HG02870 (cell line): ENCODE data around the gene DACH1.

Source experiments
- ATAC-seq: cut with Tn5 transposase; IDR thresholded peaks from one replicate; pipeline ENCODE4 v1.9.1; 2021; ENCODE audit warnings: mild to moderate bottlenecking, moderate library complexity; ENCODE audit not compliant: unreplicated experiment

DACH1 gene

DNA sequence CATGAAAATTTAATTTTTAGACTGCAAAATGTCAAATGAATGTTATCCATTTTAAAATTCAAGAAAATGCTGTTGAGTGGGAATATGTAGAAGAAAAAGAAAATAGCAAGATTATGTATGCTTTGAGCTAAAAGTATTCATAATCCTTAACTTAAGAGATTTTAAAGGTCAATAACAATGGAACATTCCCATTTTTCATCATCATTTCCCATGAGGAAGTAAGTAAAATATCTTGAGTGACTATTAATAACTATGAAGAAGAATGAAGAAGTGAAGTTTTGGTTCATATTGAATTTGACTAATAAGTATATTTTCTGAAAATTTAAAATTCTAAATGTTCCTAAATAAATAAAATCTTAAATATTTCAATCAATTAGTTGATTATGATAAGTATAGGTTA lies 273.4 kb downstream of the DACH1 start:
- no peak for ATAC-seq

GRCh38 chr13:71591374-71591773 lies 275.6 kb downstream of the DACH1 start:
- no peak for ATAC-seq

- ATAC-seq: no peak
Observed at GRCh38 chr13:71590654-71591148, 276.3 kb downstream of the DACH1 start.

- no peak for ATAC-seq
Observed at GRCh38 chr13:71589032-71589431, 278.0 kb downstream of the DACH1 start.

GRCh38 chr13:71587817-71588216 lies 279.2 kb downstream of the DACH1 start:
- ATAC-seq: no peak

DNA sequence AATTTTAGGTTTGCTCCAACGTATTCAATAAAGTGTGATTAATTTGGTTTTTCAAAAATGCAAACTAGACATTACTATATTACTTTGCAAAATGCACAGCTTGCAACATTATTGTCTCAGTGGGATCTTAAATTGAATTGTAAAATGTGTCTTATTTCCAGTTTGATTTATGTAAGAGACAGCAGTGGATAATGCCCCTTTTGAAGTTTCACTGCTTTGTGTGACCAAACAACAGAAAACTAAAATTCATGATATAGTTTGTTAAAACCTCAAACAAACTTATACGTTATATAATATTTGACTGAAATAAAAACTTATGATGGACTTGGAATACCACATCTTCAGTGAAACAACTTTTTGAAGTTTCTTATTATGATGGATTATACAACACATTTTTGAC lies 279.8 kb downstream of the DACH1 start:
- ATAC-seq: no peak

GRCh38 chr13:71583581-71583980 lies 283.4 kb downstream of the DACH1 start:
- no peak for ATAC-seq

DNA sequence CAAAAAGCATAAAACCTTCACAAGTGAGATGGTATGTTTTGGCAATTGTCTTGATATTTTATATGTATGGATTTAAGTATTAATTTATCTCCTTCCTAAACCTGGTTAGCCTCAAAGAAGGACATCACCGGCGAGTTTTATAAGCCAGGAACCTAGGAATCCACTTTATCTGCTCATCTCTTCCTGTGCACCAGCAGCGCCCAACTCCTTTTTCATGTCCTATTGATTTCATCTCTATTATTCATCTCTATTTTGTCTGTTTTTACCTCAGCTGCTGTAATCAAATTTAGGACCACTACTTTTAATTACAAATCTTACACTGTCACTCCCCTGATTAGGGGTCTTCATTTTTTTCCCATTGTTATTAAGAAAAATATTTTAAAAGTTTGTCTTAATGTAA lies 286.4 kb downstream of the DACH1 start:
- no peak for ATAC-seq

DNA sequence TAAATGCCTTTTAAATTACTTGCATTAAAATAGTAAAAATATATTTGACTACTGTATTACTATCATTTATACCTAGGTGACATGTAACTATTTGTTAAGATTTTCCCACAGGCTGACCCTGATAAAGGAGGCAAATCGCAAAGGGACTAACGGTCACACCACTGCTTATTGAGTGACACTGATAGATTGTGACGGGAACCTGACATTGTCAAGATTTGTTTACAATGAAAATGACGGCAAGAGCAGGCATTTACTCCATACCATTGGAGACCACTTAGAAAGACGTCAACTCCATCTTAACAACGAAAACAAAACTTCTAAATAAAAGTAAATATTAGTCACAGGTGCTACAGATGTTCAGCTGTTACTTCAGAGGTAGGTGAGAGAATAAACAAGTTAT lies 289.0 kb downstream of the DACH1 start:
- no peak for ATAC-seq

GRCh38 chr13:71577127-71577526 lies 289.9 kb downstream of the DACH1 start:
- no peak for ATAC-seq

DNA sequence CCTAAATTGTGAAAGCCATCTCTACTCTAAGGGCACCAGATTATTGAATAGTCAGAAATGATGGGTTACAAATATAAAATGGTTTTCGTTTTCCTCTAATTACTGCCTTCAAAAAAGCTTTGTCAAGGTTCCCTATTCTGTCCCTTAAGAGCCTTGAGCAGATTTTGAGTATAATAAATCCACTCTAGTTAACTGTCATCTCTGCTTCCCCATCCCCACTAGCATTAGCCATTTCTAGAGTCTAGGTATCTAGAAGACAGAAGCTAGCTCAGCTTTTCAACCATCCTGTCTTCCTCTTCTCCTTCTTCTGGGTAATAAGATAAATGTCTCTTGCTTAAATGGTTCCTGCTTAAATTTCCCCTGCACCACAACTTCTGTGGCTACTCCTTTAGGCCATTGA lies 290.4 kb downstream of the DACH1 start:
- no peak for ATAC-seq

- ATAC-seq: no peak
Observed at GRCh38 chr13:71546881-71547280, 320.1 kb downstream of the DACH1 start.

GRCh38 chr13:71540098-71540497 lies 326.9 kb downstream of the DACH1 start:
- ATAC-seq: no peak

DNA sequence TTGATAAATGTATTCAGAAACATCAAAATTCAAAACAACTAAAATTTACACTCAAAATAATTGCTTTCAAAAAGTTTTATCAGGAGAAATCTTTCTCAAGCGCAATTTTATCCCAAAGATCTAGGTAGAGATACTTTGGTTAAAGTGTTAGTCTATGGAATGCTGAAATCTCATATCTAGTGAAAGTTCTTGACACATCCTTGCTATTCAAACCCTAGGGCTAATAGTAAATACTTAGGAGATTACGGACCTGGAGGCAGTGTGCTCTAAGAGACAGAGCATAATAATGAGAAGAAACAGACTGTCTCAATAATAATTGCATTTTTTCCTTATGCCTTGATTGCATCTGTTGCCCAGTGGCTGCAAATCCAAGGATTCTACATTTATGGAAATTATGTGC lies 330.8 kb downstream of the DACH1 start:
- no peak for ATAC-seq

GRCh38 chr13:71524613-71525304 lies 342.2 kb downstream of the DACH1 start:
- no peak for ATAC-seq

GRCh38 chr13:71524245-71524612 lies 342.8 kb downstream of the DACH1 start:
- no peak for ATAC-seq

- no peak for ATAC-seq
Observed at GRCh38 chr13:71522941-71523526, 344.0 kb downstream of the DACH1 start.

DNA sequence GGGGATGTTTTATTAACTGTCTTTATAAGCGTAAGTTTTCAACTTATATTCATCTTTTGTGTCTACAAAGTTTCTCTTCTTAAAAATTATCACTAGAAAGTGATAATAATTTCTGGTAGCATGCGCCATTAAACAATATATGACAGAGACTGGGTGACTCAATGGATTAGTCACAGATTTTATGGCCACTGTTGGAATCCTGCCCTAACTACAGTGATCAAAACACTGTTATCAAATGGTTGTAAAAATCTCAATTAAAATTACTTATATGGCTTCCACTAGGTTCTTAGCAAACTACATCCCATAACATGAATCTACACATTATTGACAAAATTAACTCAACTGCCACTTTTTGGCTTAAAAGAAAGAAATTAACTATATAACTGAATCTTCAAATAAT lies 350.0 kb downstream of the DACH1 start:
- no peak for ATAC-seq

- ATAC-seq: no peak
Observed at GRCh38 chr13:71516521-71516920, 350.5 kb downstream of the DACH1 start.

- no peak for ATAC-seq
Observed at GRCh38 chr13:71515744-71516038, 351.3 kb downstream of the DACH1 start.

DNA sequence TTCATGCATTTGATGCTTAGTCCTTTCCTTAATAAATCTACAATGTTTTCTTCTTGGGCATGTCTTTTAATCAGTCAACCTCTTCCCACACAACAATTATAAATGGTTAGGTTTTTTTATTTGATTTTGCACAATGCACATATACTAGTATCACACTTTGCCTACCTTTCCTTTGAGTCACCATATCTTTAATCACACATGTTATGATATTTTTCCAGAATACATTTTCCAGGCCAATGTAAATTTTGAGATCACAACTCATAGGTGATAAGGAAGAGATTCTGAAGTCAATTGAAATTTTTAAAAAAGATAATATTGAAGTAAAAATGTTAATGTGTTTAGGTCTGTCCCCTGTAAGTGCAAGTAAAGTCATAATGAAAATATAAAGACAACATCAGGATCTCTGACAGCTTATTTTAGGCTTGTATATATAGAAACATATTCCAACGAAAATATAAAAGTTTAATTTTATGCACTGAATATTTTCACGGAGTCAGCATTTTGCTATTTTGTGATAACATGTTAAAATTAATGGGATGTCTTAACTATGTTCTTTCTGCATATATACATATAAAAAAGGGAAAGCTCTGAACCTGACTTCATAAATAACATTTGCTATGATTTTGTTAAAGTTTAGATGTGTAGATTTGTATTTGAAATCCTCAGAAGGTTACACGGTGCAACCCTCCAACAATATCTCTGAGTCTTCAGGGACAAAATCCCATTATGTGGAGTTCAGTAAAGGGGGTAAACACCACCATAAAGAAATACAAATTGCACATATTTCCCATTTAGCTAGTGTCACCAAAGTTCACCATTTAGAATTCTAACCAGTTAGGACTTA lies 351.9 kb downstream of the DACH1 start:
- no peak for ATAC-seq

DNA sequence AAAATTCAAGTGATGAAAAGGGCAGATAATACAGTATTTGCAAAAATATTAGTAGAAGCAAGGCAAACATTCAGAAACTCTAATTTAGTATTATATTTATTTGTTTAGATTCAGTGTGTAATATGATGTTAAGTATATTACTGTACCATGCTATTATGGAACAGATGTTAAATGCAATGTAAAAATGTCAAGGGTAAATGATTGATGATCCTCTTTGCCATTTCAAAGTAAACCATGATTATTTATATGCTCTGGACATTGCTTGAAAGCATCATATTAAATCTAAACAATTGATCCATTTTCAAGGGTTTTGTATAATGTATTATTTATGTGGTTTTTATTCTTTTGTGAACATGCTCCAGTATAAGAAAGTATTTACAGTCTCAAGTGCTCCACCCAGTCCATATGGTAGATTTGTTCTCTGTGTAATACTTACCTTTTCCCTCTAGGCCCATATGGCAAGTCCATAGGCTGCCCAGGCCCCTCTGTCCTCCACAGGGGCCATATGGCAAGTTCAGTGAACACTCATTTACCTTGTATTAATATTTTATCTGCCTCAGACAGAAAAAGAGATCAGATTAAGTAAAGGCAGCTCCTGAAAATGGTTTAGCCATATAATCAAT lies 353.5 kb downstream of the DACH1 start:
- ATAC-seq: no peak
